Activated T-helper 17 cell treated with anti-CD3 and anti-CD28 coated beads, Interleukin-2, amount 50 U/mL, for 72 hours (primary cell): ENCODE results near the gene ACMSD. TPM values are rescaled to one million over a fixed set of nuclear protein-coding genes. Genes with fewer than 3 reads are reported as not detected.
"Not testable (repeated sequence)": the region's sequence is repeated elsewhere in the genome, so short reads cannot be mapped to it uniquely, and the experiment has no call there.

Experiments
- ATAC-seq: fragments of 150-1000 bp; cut with Tn5 transposase; replicated peaks from 2 replicates; pipeline ENCODE4 v1.10.0; 2021; ENCODE audit warnings: mild to moderate bottlenecking, moderate library complexity
- H3K27ac Mint-ChIP-seq: one replicate; pipeline ENCODE4 v1.8.0; 2022; ENCODE audit warnings: mixed read lengths
- H3K27me3 Mint-ChIP-seq: one replicate; pipeline ENCODE4 v1.8.0; 2022; ENCODE audit warnings: mixed read lengths
- H3K36me3 Mint-ChIP-seq: one replicate; pipeline ENCODE4 v1.8.0; 2022; ENCODE audit warnings: low read depth, mild to moderate bottlenecking, mixed read lengths
- H3K4me1 Mint-ChIP-seq: one replicate; pipeline ENCODE4 v1.8.0; 2022; ENCODE audit warnings: mixed read lengths
- H3K4me3 Mint-ChIP-seq: one replicate; pipeline ENCODE4 v1.8.0; 2022; ENCODE audit warnings: mild to moderate bottlenecking, mixed read lengths
- H3K9me3 Mint-ChIP-seq: one replicate; pipeline ENCODE4 v1.8.0; 2022; ENCODE audit warnings: mixed read lengths
- total RNA-seq, 2 donors: library from RNA; stranded (reverse); gene quantifications; one replicate each; pipeline ENCODE4 v1.2.3, GENCODE V29; 2022

The ACMSD gene
- total RNA-seq = not detected

- H3K4me1 Mint-ChIP-seq = no peaks in the 10 kb centered on the region
- ATAC-seq = no peak
- H3K4me3 Mint-ChIP-seq = no peak within 1 kb of the TSS
- H3K36me3 Mint-ChIP-seq = no peaks in the 10 kb centered on the region
- H3K27ac Mint-ChIP-seq = no peak within 1 kb of the TSS
- peaks cover 4% of the 10 kb centered on the region for H3K9me3 Mint-ChIP-seq
- peaks cover 24% of the 10 kb centered on the region for H3K27me3 Mint-ChIP-seq
Observed at GRCh38 chr2:134838143-134838620, at the start of gene ACMSD. ACMSD (plus strand) TSS chr2:134838616; CDS start chr2:134838683, 67 bp downstream.

- Mint-ChIP-seq H3K9me3 (no peaks in the 10 kb centered on the region), H3K4me3 (no peak overlapping the region), H3K36me3 (no peaks in the 10 kb centered on the region), H3K4me1 (no peaks in the 10 kb centered on the region), H3K27me3 (peaks cover 3% of the 10 kb centered on the region), H3K27ac (no peak overlapping the region)
- ATAC-seq = no peak
Observed at GRCh38 chr2:134790487-134790886, 47.9 kb upstream of the ACMSD start.

DNA sequence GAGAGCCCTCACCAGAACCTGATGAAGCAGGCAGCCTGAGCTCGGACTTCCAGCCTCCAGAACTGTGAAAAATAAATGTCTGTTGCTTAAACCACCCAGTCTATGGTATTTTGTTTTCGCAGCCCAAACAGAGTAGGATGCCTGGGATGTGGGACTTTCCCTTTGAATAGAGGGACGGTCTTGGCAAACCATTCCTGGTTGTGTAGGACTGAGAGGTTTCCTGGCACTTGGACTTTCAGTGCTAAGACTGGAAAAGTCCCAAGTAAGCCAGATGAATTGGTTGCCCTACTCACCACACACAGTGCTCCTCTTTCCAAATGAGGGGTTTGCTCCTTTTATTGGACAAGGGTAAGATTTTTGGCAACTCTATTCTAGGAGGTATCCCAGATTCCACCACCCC is 46.8 kb upstream of the ACMSD start:
- Mint-ChIP-seq H3K4me1 (no peaks in the 10 kb centered on the region), H3K27ac (no peak overlapping the region), H3K9me3 (no peaks in the 10 kb centered on the region), H3K36me3 (no peaks in the 10 kb centered on the region), H3K27me3 (peaks cover 3% of the 10 kb centered on the region), H3K4me3 (no peak overlapping the region)
- ATAC-seq = no peak

DNA sequence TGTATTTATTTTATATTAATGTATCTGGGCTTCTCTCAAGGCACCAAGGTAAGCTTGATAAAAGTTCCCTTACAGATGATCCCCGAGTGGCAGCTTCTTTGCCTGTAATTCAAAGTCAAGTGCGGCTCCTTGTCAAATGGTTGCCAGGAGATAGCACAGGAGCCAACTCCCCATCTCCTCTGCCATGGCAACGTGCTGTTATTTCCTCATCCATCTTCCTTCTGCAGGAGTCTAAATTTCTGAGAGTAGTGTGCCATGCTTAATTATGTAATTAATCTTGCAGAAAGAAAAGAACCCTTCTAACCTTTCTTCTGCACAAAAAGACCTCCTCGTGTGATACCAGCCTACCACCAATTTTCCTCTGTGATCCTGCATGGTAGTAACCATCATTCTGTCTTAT is 46.2 kb upstream of the ACMSD start:
- H3K27me3 Mint-ChIP-seq = peaks cover 3% of the 10 kb centered on the region
- H3K27ac Mint-ChIP-seq = no peak overlapping the region
- no peak overlapping the region for H3K4me3 Mint-ChIP-seq
- H3K36me3 Mint-ChIP-seq = no peaks in the 10 kb centered on the region
- H3K9me3 Mint-ChIP-seq = no peaks in the 10 kb centered on the region
- H3K4me1 Mint-ChIP-seq = no peaks in the 10 kb centered on the region
- ATAC-seq = no peak

DNA sequence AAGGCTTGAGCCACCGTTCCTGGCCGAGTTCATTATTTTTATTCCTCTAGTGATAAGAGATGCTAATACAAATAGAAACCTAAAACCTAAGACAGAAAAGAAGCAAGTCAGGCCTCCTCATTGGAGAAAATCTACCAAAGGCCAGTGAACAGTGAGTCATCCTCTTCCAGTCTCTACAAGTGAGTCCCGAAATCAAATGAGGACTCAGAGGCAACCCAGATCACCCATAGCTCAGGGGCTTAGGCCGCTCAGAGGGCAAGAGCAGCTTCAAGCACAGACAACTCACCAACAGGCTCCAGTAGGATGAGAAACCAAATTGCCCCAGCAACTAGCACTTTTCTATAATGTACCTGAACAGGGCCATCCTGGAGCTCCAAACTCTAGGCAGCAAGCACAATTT is 42.7 kb upstream of the ACMSD start:
- H3K4me1 Mint-ChIP-seq = no peaks in the 10 kb centered on the region
- no peak for ATAC-seq
- H3K27me3 Mint-ChIP-seq = no peaks in the 10 kb centered on the region
- no peak overlapping the region for H3K27ac Mint-ChIP-seq
- H3K36me3 Mint-ChIP-seq = no peaks in the 10 kb centered on the region
- H3K9me3 Mint-ChIP-seq = no peaks in the 10 kb centered on the region
- H3K4me3 Mint-ChIP-seq = no peak overlapping the region

- no peaks in the 10 kb centered on the region for H3K27me3 Mint-ChIP-seq
- no peak overlapping the region for H3K27ac Mint-ChIP-seq
- H3K9me3 Mint-ChIP-seq = no peaks in the 10 kb centered on the region
- no peak for ATAC-seq
- no peak overlapping the region for H3K4me3 Mint-ChIP-seq
- H3K36me3 Mint-ChIP-seq = no peaks in the 10 kb centered on the region
- H3K4me1 Mint-ChIP-seq = no peaks in the 10 kb centered on the region
Observed at GRCh38 chr2:134796373-134796772, 42.0 kb upstream of the ACMSD start.

DNA sequence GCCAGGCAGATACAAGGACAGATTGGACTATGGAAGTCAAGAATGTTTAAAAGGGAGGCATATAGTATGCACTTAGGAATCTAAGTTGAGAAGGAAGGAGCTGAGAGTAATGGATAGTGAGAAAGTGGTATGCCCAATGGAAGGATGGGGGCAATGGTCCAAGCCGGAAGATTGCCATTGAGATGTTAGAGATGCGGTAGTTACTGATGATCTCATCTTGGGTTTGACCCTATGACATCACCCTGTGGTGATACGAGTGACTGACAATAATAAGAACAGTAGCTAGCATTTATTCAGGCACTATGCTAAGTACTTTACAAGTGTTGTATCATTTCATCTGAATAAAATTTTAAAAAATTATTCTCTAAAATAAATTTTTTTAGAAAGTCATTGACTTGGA is 38.5 kb upstream of the ACMSD start:
- H3K36me3 Mint-ChIP-seq = no peaks in the 10 kb centered on the region
- no peak for ATAC-seq
- H3K27ac Mint-ChIP-seq = no peak overlapping the region
- no peak overlapping the region for H3K4me3 Mint-ChIP-seq
- H3K9me3 Mint-ChIP-seq = no peaks in the 10 kb centered on the region
- H3K27me3 Mint-ChIP-seq = peaks cover 3% of the 10 kb centered on the region
- H3K4me1 Mint-ChIP-seq = no peaks in the 10 kb centered on the region

DNA sequence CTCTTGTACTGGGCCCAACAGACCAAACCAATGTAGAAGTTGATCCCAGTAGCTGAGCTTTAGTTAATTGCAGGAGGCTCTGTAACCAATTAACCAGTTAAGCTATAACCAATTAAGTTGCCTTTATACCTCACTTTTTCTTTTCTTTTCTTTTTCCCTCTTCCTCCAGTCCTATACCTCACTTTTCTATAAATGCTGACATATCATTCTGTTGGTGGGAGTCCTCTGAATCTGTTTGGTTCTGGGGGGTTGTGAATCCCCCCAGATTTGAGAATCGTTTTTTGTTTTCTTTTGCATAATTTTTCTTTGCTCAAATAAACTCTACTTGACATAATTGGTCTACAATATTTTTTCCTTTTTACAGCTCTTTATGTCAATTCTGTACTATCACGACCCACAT is 38.1 kb upstream of the ACMSD start:
- Mint-ChIP-seq H3K9me3 (no peaks in the 10 kb centered on the region), H3K27ac (no peak overlapping the region), H3K36me3 (no peaks in the 10 kb centered on the region), H3K27me3 (peaks cover 3% of the 10 kb centered on the region), H3K4me3 (no peak overlapping the region), H3K4me1 (no peaks in the 10 kb centered on the region)
- no peak for ATAC-seq

- not testable (repeated sequence) for H3K4me1 Mint-ChIP-seq, H3K36me3 Mint-ChIP-seq, ATAC-seq, H3K27ac Mint-ChIP-seq, H3K27me3 Mint-ChIP-seq, H3K4me3 Mint-ChIP-seq, H3K9me3 Mint-ChIP-seq
Observed at GRCh38 chr2:134803609-134804405, 34.6 kb upstream of the ACMSD start.

DNA sequence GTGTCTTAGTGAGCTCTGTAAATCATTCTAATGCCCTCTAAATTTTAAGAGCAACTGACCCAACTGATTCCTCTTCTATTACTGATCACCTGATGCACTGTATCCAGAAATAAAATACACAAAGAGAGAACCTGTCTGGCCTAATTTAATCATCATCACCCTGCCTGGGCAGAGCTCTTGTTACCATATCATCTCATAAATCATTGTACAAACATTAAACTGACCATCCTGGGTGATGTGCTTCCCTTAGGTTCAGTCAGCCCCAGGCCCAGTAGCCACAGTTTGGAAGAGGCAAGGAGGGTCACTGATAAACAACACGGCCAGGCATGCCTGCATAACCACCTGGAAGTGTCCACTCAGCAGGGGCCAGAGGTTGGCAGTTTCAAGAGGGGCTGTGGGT is 22.7 kb upstream of the ACMSD start:
- Mint-ChIP-seq H3K9me3 (peaks cover 4% of the 10 kb centered on the region), H3K27me3 (peaks cover 18% of the 10 kb centered on the region), H3K4me1 (no peaks in the 10 kb centered on the region), H3K27ac (no peak overlapping the region), H3K4me3 (no peak overlapping the region), H3K36me3 (no peaks in the 10 kb centered on the region)
- no peak for ATAC-seq

DNA sequence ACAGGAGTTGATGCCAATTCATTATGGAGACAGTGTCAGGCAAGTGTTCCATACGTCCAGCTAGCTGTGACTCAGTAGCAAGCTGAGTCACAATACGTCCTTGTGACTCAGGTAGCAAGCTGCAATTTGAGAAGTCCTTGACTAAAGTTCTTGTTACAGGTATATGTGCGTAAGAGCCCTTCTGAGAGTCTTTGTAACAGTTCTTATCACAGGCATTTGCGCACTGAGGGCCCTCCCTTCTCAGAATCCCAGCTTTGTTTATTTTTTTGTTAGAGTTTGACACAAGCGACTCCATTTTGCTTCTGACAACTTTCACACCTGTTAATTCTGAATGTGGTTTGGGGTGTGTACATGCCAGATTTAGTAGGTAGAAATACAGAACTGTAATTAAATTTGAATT is 20.1 kb upstream of the ACMSD start:
- Mint-ChIP-seq H3K27ac (no peak overlapping the region), H3K9me3 (peaks cover 3% of the 10 kb centered on the region), H3K27me3 (peaks cover 13% of the 10 kb centered on the region), H3K4me3 (no peak overlapping the region), H3K36me3 (no peaks in the 10 kb centered on the region), H3K4me1 (no peaks in the 10 kb centered on the region)
- ATAC-seq = peak; percentile 24

- Mint-ChIP-seq H3K9me3 (no peaks in the 10 kb centered on the region), H3K27me3 (peaks cover 19% of the 10 kb centered on the region), H3K4me3 (no peak overlapping the region), H3K4me1 (no peaks in the 10 kb centered on the region), H3K36me3 (no peaks in the 10 kb centered on the region), H3K27ac (no peak overlapping the region)
- peak; percentile 74 for ATAC-seq
Observed at GRCh38 chr2:134819334-134819733, 19.1 kb upstream of the ACMSD start.

DNA sequence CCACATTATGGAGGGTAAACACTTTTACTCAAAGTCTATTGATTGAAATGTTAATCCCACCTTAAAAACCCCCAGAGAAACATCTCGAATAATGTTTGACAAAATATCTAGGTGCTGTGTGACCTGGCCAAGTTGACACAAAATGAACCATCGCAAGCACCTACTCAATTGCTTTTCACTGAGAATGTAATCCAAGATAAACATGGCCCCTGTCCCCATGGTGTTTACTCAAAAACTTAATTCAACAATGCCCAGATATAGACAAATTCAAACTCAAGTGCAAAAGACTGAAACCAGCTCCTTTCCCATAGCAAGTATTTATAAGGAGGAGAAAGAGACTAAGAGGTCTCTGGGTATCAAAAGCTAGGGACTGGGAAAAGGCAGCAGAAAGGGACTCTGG is 15.0 kb upstream of the ACMSD start:
- H3K9me3 Mint-ChIP-seq = no peaks in the 10 kb centered on the region
- H3K27ac Mint-ChIP-seq = no peak overlapping the region
- H3K4me1 Mint-ChIP-seq = no peaks in the 10 kb centered on the region
- H3K27me3 Mint-ChIP-seq = peaks cover 15% of the 10 kb centered on the region
- no peak for ATAC-seq
- no peak overlapping the region for H3K4me3 Mint-ChIP-seq
- H3K36me3 Mint-ChIP-seq = no peaks in the 10 kb centered on the region

DNA sequence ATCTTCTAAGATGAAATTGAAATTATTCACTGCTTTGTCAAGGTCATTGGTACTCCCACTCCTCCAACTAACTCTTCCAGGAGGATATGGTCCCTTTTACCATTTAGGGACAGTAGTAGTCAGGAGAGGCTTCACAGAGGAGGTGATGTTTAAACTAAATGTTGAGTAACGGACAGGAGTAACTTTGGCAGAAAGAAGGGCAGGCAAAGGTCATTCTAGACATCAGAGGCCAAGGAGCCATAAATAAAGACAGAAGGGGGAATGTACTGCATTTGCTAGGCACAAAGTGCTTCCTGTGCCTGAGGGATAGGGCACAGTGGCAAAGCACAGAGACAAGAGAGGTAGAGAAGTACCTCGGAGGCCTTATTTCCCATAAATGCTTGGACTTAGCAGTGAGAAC is 14.6 kb upstream of the ACMSD start:
- Mint-ChIP-seq H3K4me1 (no peaks in the 10 kb centered on the region), H3K36me3 (no peaks in the 10 kb centered on the region), H3K27ac (no peak overlapping the region), H3K9me3 (no peaks in the 10 kb centered on the region), H3K4me3 (no peak overlapping the region), H3K27me3 (peaks cover 15% of the 10 kb centered on the region)
- no peak for ATAC-seq

DNA sequence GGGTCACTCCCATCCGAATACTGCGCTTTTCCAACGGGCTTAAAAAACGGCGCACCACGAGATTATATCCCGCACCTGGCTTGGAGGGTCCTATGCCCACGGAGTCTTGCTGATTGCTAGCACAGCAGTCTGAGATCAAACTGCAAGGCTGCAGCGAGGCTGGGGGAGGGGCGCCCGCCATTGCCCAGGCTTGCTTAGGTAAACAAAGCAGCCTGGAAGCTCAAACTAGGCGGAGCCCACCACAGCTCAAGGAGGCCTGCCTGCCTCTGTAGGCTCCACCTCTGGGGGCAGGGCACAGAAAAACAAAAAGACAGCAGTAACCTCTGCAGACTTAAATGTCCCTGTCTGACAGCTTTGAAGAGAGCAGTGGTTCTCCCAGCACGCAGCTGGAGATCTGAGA is 12.7 kb upstream of the ACMSD start:
- not testable (repeated sequence) for ATAC-seq, H3K27ac Mint-ChIP-seq, H3K9me3 Mint-ChIP-seq, H3K36me3 Mint-ChIP-seq, H3K4me1 Mint-ChIP-seq, H3K4me3 Mint-ChIP-seq
- peaks cover 12% of the 10 kb centered on the region for H3K27me3 Mint-ChIP-seq

DNA sequence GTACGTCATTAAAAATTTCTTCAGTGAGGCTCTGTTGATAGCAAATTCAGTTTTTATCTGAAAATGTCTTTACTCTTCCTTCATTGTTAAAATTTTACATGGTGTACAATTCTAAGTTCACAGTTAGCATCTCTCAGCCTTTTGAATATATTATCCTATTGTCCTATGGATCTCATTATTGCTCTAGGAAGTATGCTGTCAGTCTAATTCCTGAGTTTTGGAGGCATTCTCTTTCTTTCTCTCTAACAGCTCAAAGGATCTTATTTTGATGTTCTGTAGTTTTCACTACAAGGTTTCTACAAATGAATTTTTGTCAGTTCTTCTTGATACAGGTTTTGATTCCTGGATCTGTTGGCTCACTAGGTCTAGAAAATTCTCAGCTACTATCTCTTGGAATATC is 2.9 kb upstream of the ACMSD start:
- Mint-ChIP-seq H3K9me3 (peaks cover 4% of the 10 kb centered on the region), H3K4me1 (no peaks in the 10 kb centered on the region), H3K4me3 (no peak overlapping the region), H3K27me3 (peaks cover 13% of the 10 kb centered on the region), H3K36me3 (no peaks in the 10 kb centered on the region), H3K27ac (no peak overlapping the region)
- no peak for ATAC-seq
